A549 (cell line): ENCODE results near the gene PHLDA1.

Experiments used
- CEBPB ChIP-seq, 2 experiments: fragments of >200 bp in 1 of 2; sonication (Bioruptor Twin) in 1 of 2; formaldehyde crosslinking in 1 of 2; IDR thresholded peaks; 2 replicates each; pipeline ENCODE4 v1.6.1; 2012 to 2016
- CTCF ChIP-seq: fragments of >200 bp; sonication (Bioruptor Twin); formaldehyde crosslinking; IDR thresholded peaks from 3 replicates; pipeline ENCODE4 v1.5.1; 2016
- JUNB ChIP-seq: fragments of >200 bp; sonication (Bioruptor Twin); formaldehyde crosslinking; IDR thresholded peaks from 2 replicates; pipeline ENCODE4 v1.6.1; 2016
- KDM1A ChIP-seq: fragments of 200-600 bp; sonication (generic); IDR thresholded peaks from 2 replicates; pipeline ENCODE4 v1.6.1; 2016; ENCODE audit warnings: low read depth, mild to moderate bottlenecking
- POLR2A ChIP-seq: IDR thresholded peaks from 2 replicates; pipeline ENCODE4 v1.6.1; 2012; ENCODE audit warnings: mild to moderate bottlenecking, low read length
- RCOR1 ChIP-seq: fragments of 150-350 bp; IDR thresholded peaks from 2 replicates; pipeline ENCODE4 v1.6.1; 2014; ENCODE audit warnings: antibody characterized with exemption, low read length, low read depth

DNA sequence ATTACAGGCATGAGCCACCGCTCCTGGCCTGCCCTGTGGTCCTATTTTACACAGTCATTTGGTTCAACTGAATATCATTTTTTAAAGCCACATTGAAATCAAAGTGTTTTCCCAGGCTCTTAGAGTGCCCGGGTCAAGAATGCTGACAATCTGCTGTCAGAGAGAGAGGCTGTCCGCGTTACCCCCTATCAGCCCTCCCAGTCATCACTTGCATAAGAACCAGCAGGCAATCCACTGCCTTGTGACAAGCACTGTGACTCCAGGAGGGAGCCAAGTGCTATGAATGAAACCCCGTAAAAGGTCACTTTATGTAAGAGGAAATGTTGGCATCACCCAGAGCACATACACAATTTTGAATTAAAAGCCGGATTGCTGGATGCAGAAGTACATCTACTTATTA, 13.5 kb downstream of the PHLDA1 start:
- TF ChIP-seq CTCF, result no peak
- TF ChIP-seq JUNB, result peak; percentile 54; the same call in 1 of the 2 replicates
- TF ChIP-seq POLR2A, result no peak
- no peak for TF ChIP-seq RCOR1
- TF ChIP-seq CEBPB (IDR thresholded peaks at IDR 0.05), result peak in 1 of 2 experiments; percentile 78; a peak in 2 of 4 replicates
- TF ChIP-seq KDM1A, result no peak
